HepG2 (cell line): ENCODE results near the gene PODXL2.

Experiments used
- CTCF ChIP-seq: sonication (generic); formaldehyde crosslinking; IDR thresholded peaks from 2 replicates; pipeline ENCODE4 v1.5.0; 2020; ENCODE audit warnings: mild to moderate bottlenecking, missing genetic modification reagents, moderate library complexity
- ETS1 ChIP-seq: sonication (generic); formaldehyde crosslinking; IDR thresholded peaks from 2 replicates; pipeline ENCODE4 v1.4.0; 2020; ENCODE audit warnings: missing genetic modification reagents
- MAX ChIP-seq: IDR thresholded peaks from 2 replicates; pipeline ENCODE4 v1.6.1; 2012; ENCODE audit warnings: inconsistent platforms
- MTA3 ChIP-seq: sonication (generic); formaldehyde crosslinking; IDR thresholded peaks from 2 replicates; pipeline ENCODE4 v1.4.0; 2020; ENCODE audit warnings: missing genetic modification reagents
- NFE2 ChIP-seq: sonication (generic); formaldehyde crosslinking; IDR thresholded peaks from 2 replicates; pipeline ENCODE4 v1.4.0; 2020; ENCODE audit warnings: missing genetic modification reagents
- NR1H2 ChIP-seq: sonication (generic); formaldehyde crosslinking; IDR thresholded peaks from 2 replicates; pipeline ENCODE4 v1.8.1; 2022; ENCODE audit warnings: low read depth, missing genetic modification reagents, borderline replicate concordance
- POLR2AphosphoS5 ChIP-seq: IDR thresholded peaks from 2 replicates; pipeline ENCODE4 v1.6.1; 2012; ENCODE audit warnings: low read depth, low read length
- RXRA ChIP-seq: sonication (generic); formaldehyde crosslinking; IDR thresholded peaks from 2 replicates; pipeline ENCODE4 v1.5.1; 2020; ENCODE audit warnings: missing genetic modification reagents
- SP1 ChIP-seq, 2 experiments: fragments of 450-650 bp in 1 of 2; sonication (generic) in 1 of 2; formaldehyde crosslinking in 1 of 2; IDR thresholded peaks; 2 replicates each; pipeline versions ENCODE4 v1.4.0 to v1.6.1; 2016 to 2020; ENCODE audit warnings: missing genetic modification reagents in 1 of 2
- ZBTB49 ChIP-seq: sonication (generic); formaldehyde crosslinking; IDR thresholded peaks from 2 replicates; pipeline ENCODE4 v1.4.0; 2020; ENCODE audit warnings: missing genetic modification reagents, borderline replicate concordance
- ZFX ChIP-seq: sonication (generic); formaldehyde crosslinking; IDR thresholded peaks from 2 replicates; pipeline ENCODE4 v1.4.0; 2020; ENCODE audit warnings: mild to moderate bottlenecking, low read depth, missing genetic modification reagents, moderate library complexity
- ZNF788 ChIP-seq: sonication (generic); formaldehyde crosslinking; IDR thresholded peaks from 2 replicates; pipeline ENCODE4 v1.5.0; 2020; ENCODE audit warnings: mild to moderate bottlenecking, missing genetic modification reagents, borderline replicate concordance
- ZZZ3 ChIP-seq: sonication (generic); formaldehyde crosslinking; IDR thresholded peaks from 2 replicates; pipeline ENCODE4 v1.4.0; 2020; ENCODE audit warnings: missing genetic modification reagents, mild to moderate bottlenecking, borderline replicate concordance

GRCh38 chr3:127613406-127613805 is 15.6 kb upstream of the PODXL2 start:
- TF ChIP-seq SP1 (IDR thresholded peaks at IDR 0.05) (no peak), SP1 (CRISPR knock-in tag; IDR thresholded peaks at IDR 0.05) (no peak), NFE2 (CRISPR knock-in tag) (no peak), ETS1 (no peak), ZZZ3 (CRISPR knock-in tag) (no peak), RXRA (no peak), MTA3 (CRISPR knock-in tag) (no peak), ZNF788 (CRISPR knock-in tag) (no peak), POLR2AphosphoS5 (no peak), CTCF (no peak), NR1H2 (CRISPR knock-in tag) (no peak), MAX (no peak), ZFX (no peak), ZBTB49 (no peak)
